ENCODE measurements around the gene PEX6. TPM values are rescaled to one million over a fixed set of nuclear protein-coding genes. Genes with fewer than 3 reads are reported as not detected.

PEX6 gene
- total RNA-seq, 1 experiment from 2014 or later = 25.9 TPM

DNA sequence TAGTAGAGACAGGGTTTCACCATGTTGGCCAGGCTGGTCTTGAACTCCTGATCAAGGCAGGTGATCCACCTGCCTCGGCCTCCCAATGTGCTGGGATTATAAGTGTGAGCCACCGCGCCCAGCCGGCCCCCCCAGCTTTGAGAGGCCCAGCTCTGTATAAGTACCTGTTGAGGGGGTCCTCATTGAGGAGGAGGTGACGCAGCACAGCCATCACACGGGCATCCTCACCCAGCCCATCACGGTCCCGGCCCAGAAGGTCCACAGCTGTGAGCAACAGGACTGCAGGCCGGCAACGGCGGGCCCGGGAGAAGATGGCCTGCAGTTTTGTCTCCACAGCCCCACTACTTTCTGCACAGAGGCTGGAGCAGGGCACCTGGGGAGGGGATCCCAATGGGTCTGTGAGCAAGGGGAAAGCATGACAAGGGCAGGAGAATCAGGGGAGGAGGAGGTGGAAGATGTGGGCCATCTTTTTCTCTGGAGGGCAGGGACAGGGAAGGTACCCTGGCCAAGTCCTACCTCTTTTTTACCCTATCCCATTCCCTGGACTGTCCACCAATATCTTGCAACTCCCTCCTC, 10.8 kb downstream of the PEX6 start:
- Histone ChIP-seq H3K4me3 (no peak overlapping the region), H3K9me3 (ENCODE audit: insufficient read depth, low read depth) (no peaks in the 10 kb centered on the region), H3F3A (ENCODE audit: insufficient read depth, low read depth) (peaks cover 24% of the 10 kb centered on the region), H3K79me2 (ENCODE audit: low read depth) (no peaks in the 10 kb centered on the region), H3K27me3 (ENCODE audit: insufficient read depth, low read depth) (no peaks in the 10 kb centered on the region), H4K20me1 (ENCODE audit: insufficient read depth) (no peaks in the 10 kb centered on the region), H2AFZ (no peak overlapping the region), H3K9me2 (ENCODE audit: insufficient read depth) (no peaks in the 10 kb centered on the region), H3K4me2 (no peak overlapping the region), H3K36me3 (ENCODE audit: low read depth) (no peaks in the 10 kb centered on the region; the same call in 1 of the 2 replicates), H3K4me1 (replicated peaks; ENCODE audit: insufficient read depth) (peaks cover 25% of the 10 kb centered on the region), H3K27ac (no peak overlapping the region)
- DNase-seq = no peak
- ChIA-PET CTCF (no interaction called here), POLR2A (ENCODE audit: unreplicated experiment) (no interaction called here)
- TF ChIP-seq, protein P1, sequence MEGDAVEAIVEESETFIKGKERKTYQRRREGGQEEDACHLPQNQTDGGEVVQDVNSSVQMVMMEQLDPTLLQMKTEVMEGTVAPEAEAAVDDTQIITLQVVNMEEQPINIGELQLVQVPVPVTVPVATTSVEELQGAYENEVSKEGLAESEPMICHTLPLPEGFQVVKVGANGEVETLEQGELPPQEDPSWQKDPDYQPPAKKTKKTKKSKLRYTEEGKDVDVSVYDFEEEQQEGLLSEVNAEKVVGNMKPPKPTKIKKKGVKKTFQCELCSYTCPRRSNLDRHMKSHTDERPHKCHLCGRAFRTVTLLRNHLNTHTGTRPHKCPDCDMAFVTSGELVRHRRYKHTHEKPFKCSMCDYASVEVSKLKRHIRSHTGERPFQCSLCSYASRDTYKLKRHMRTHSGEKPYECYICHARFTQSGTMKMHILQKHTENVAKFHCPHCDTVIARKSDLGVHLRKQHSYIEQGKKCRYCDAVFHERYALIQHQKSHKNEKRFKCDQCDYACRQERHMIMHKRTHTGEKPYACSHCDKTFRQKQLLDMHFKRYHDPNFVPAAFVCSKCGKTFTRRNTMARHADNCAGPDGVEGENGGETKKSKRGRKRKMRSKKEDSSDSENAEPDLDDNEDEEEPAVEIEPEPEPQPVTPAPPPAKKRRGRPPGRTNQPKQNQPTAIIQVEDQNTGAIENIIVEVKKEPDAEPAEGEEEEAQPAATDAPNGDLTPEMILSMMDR (conservative IDR thresholded peaks at IDR 0.05) = no peak
- TF ChIP-seq EZH2 (IDR thresholded peaks at IDR 0.05; ENCODE audit: low read depth) = no peak
- intact Hi-C loops (cut with micrococcal nuclease; ENCODE audit: unreplicated experiment) = no loop called here
- BruUV-seq (replicated peaks) = no TSS peak

DNA sequence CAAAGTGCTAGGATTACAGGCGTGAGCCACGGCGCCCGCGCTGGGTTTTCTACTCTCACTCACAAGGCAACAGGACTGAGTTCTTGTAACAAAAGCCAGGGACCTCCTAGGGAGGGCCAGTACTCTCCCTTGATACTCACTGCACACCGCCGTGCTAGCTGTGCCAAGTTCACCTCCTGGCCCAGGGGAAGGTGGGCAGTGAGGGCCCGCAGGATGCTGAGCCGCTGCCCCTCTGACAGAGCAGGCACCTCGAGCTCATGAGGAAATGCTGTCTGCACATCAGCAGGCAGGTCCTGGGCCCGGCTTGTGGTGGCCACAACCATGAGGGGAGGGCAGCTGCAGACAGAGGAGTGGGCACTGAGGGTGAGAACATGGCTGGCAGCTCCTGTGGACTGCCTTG, 11.8 kb downstream of the PEX6 start:
- no peaks in the 10 kb centered on the region for H3K27me3 ChIP-seq (ENCODE audit: insufficient read depth, low read depth)
- H2AFZ ChIP-seq = no peak overlapping the region
- H3K9me2 ChIP-seq (ENCODE audit: insufficient read depth) = no peaks in the 10 kb centered on the region
- H3K79me2 ChIP-seq (ENCODE audit: low read depth) = no peaks in the 10 kb centered on the region
- intact Hi-C loops (cut with micrococcal nuclease; ENCODE audit: unreplicated experiment) = no loop called here
- H3K4me2 ChIP-seq = no peak overlapping the region
- H3K36me3 ChIP-seq (ENCODE audit: low read depth) = no peaks in the 10 kb centered on the region; the same call in 1 of the 2 replicates
- no peak overlapping the region for H3K4me3 ChIP-seq
- H3K4me1 ChIP-seq (replicated peaks; ENCODE audit: insufficient read depth) = peaks cover 25% of the 10 kb centered on the region
- TF ChIP-seq, protein P1 (conservative IDR thresholded peaks at IDR 0.05) = no peak
- ChIA-PET CTCF (no interaction called here), POLR2A (ENCODE audit: unreplicated experiment) (no interaction called here)
- no peaks in the 10 kb centered on the region for H3K9me3 ChIP-seq (ENCODE audit: insufficient read depth, low read depth)
- no peaks in the 10 kb centered on the region for H4K20me1 ChIP-seq (ENCODE audit: insufficient read depth)
- no peak overlapping the region for H3K27ac ChIP-seq
- DNase-seq = no peak
- BruUV-seq (replicated peaks) = no TSS peak
- H3F3A ChIP-seq (ENCODE audit: insufficient read depth, low read depth) = peaks cover 22% of the 10 kb centered on the region

DNA sequence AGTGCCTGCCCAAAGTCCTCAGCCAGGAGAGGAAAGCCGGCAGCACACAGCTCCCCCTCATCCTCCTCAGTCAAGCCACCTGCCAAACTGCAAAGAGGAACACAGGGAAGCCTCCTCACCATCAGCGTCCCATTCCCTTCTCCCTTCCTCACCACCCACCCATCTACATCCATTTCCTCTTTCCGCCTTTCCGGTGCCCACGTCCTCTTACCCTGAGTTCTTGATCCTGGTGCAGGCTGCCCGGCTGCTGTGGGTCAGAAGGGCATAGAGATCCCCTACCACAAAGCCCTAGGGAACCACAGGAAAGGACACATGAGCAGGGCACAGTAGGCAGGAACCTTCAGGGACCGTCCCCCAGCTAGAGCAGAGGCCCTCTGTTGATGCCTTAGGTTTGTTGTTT, 12.4 kb downstream of the PEX6 start:
- ChIA-PET CTCF (interaction anchor here (0.6 kb wide), 1 partner anchor 149 kb away, joined by 7 read pairs; no protein-coding TSS in a partner anchor), POLR2A (ENCODE audit: unreplicated experiment) (interaction anchor here (0.6 kb wide), 1 partner anchor 18 kb away, joined by 3 read pairs; no protein-coding TSS in a partner anchor)
- H3K4me3 ChIP-seq = no peak overlapping the region
- peaks cover 16% of the 10 kb centered on the region for H3F3A ChIP-seq (ENCODE audit: insufficient read depth, low read depth)
- no peaks in the 10 kb centered on the region for H3K27me3 ChIP-seq (ENCODE audit: insufficient read depth, low read depth)
- H3K9me2 ChIP-seq (ENCODE audit: insufficient read depth) = no peaks in the 10 kb centered on the region
- no peak overlapping the region for H3K4me2 ChIP-seq
- no peaks in the 10 kb centered on the region; the same call in 1 of the 2 replicates for H3K36me3 ChIP-seq (ENCODE audit: low read depth)
- DNase-seq = no peak
- H4K20me1 ChIP-seq (ENCODE audit: insufficient read depth) = no peaks in the 10 kb centered on the region
- H3K27ac ChIP-seq = no peak overlapping the region
- no peaks in the 10 kb centered on the region for H3K79me2 ChIP-seq (ENCODE audit: low read depth)
- no peak overlapping the region for H2AFZ ChIP-seq
- no TSS peak for BruUV-seq (replicated peaks)
- H3K9me3 ChIP-seq (ENCODE audit: insufficient read depth, low read depth) = no peaks in the 10 kb centered on the region
- H3K4me1 ChIP-seq (replicated peaks; ENCODE audit: insufficient read depth) = peaks cover 20% of the 10 kb centered on the region
- intact Hi-C loops (cut with micrococcal nuclease; ENCODE audit: unreplicated experiment) = no loop called here
- no peak for TF ChIP-seq EZH2 (IDR thresholded peaks at IDR 0.05; ENCODE audit: low read depth)
- TF ChIP-seq, protein P1 (conservative IDR thresholded peaks at IDR 0.05) = no peak

Data from PC-9 (cell line).